ENCODE measurements around the gene ZG16.
A peak's percentile ranks its signal among the peaks of the same experiment; 100 is the strongest.

Gene ZG16

GRCh38 chr16:29809850-29810698 lies 32.0 kb downstream of the ZG16 start:
- DNase-seq (ENCODE audit: low spot score), result no peak

DNA sequence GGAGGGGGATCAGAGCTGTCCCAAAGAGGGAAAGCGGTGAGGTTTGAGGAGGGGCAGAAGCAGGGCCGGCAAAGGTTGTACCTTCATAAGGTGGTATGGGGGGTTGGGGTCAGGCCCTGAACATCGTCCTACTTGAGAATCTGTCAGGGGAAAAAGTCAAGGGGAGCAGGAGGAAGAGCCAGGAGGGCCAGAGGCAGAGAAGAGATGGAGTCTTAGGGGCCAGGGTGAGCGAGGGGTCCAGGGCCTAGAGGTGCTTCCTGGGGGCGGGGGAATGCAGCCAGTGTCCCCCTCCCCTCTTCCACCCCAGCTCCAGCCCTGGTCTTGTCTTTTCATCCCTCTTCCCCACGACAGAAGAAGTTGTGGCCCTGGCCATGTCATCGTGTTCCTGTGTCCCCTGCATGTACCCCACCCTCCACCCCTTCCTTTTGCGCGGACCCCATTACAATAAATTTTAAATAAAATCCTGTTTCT lies 32.7 kb downstream of the ZG16 start:
- no peak for DNase-seq (ENCODE audit: low spot score)

DNA sequence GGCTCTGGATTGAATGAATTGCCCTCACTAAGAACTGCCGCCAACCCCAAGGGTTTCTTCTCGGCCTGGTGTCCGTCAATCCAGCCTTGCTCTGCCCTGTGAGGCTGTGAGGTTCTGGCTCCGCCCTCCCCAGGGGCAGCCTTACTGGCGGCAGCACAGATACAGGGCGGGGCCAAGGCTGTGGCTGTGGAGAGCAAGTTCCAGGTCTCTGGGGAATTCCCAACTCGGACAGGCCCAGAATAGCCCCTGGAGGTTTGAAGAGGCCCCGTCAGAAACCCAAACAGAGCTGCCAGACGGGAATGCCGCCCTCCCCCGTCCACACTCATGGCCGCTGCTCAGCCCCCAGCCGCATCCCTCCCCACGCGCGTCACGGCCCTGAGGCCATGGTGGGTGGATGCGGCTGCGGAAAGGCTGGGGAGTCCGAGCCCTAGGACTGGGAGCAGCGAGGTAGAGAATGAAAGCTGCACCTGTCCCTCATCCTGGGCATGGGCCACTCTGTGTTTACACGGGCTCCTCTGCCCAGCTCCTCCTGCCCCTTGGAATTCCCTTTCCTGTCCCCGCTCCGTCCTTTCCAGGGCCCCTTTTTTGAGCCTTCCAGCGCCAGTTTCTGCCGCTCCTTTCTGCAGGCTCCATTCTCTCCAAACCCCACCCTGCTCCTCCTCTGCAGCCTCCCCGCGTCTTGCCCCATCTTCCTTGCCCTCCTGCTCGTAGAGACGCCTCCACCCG lies 33.3 kb downstream of the ZG16 start:
- peak; percentile 83 for DNase-seq (ENCODE audit: low spot score)

- DNase-seq (ENCODE audit: low spot score), result peak; percentile 35
Measured at GRCh38 chr16:29811896-29812665, 34.0 kb downstream of the ZG16 start, which contains the start of gene PRRT2. PRRT2 (plus strand) TSS chr16:29812193; CDS start chr16:29813055, 862 bp downstream.

GRCh38 chr16:29812754-29813643 lies 34.9 kb downstream of the ZG16 start:
- DNase-seq (ENCODE audit: low spot score), result no peak

- DNase-seq (ENCODE audit: low spot score), result no peak
Measured at GRCh38 chr16:29813644-29814562, 35.8 kb downstream of the ZG16 start.

GRCh38 chr16:29814592-29814991 lies 36.5 kb downstream of the ZG16 start:
- DNase-seq (ENCODE audit: low spot score), result no peak

- DNase-seq (ENCODE audit: low spot score), result peak; percentile 22
Measured at GRCh38 chr16:29815032-29815721, 37.1 kb downstream of the ZG16 start.

- DNase-seq (ENCODE audit: low spot score), result peak; percentile 100
Measured at GRCh38 chr16:29815793-29816693, 38.0 kb downstream of the ZG16 start, which contains the start of gene PAGR1. PAGR1 (plus strand) TSS chr16:29816152; CDS start chr16:29816526, 374 bp downstream.

GRCh38 chr16:29816694-29817441 lies 38.8 kb downstream of the ZG16 start:
- peak; percentile 78 for DNase-seq (ENCODE audit: low spot score)

DNA sequence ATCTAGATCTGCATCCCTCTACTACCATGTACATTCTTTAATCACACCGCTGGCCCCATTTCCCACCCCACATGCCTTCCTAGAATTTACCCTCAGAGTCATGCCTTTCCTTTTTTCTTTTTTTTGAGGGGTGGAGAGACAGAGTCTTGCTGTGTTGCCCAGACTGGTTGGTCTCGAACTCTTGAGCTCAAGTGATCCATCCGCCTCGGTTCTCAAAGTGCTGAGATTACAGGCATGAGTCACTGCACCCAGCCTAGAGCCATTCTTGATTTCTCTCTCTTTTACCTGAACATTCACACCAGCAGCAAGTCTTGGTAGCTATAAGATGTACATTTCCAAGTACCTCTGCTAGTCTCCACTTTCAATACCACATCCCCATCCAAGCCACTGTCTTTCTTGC lies 40.0 kb downstream of the ZG16 start:
- DNase-seq (ENCODE audit: low spot score), result no peak

DNA sequence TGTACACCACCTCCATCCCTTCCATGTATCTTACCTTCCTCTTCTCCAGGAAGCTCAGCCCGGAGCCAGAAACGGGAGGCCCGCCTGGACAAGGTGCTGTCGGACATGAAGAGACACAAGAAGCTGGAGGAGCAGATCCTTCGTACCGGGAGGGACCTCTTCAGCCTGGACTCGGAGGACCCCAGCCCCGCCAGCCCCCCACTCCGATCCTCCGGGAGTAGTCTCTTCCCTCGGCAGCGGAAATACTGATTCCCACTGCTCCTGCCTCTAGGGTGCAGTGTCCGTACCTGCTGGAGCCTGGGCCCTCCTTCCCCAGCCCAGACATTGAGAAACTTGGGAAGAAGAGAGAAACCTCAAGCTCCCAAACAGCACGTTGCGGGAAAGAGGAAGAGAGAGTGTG lies 41.5 kb downstream of the ZG16 start:
- DNase-seq (ENCODE audit: low spot score), result no peak

DNA sequence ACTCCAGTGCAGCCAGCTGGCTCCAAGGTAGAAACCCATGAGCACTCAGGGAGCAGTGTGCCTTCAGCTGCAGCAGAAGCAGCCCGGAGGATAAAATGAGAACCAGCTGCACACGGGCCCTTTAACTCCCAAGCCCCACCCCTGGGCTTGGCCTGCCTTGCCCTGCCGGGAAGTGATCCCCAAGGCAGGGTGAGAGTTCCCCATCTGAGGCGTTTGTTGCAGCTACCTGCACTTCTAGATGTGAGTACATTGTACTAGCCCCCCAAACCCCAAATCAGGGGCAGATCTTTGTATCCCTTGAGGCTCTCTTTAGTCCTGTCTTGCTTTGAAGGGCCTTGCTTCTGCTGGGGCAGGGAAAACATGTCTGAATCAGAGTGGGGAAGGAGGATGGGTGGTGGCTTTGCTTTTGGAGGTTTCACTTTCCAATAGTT lies 42.2 kb downstream of the ZG16 start, which contains the start of gene MVP:
MVP (plus strand) TSS at position 192 of the 431 bp plus-strand sequence. CDS start 10,088 bp downstream, outside the sequence.
- DNase-seq (ENCODE audit: low spot score), result peak; percentile 56

DNA sequence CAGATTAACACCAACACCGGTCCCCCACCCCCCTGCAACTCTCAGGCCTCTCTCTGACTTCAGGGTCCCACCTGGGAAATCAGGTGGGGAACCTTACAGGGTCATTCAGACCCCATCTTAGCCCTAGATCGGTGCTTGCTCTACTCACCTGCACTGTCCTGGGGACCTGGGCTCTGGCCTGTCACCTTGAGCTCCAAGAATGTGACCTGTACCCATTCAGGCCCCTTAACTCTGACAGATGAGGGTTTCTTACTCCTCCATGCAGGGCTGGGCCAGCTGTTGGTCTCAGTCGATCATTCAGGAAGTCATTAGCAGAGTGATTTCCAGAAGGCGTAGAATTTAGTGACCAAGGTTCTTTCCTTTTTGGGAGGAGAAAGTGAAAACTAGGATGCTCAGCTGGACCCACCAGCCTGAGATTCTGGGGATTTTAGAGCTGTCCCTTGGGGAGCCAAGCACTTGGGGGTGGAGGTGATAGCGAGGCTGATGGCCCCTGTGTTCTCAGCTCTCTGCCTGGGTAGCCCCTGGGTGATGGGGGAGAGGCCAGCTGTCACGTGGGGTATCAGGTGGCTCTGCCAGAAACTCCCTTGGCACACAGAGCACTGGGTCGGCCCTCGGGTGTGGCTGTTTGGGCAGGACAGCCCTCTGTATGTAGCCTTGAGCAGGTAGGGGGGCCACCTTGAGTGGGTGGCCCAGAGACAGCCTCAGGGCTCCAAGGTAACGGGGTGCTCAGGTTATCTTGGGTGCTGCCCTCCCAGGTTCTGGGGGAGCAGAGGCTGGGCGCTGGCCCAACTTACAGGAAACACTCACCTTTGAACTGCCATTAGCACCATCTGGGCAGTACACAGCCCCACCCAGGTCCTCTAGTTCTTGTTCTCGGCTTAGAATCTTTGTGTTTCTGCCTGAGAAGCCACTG lies 42.9 kb downstream of the ZG16 start:
- DNase-seq (ENCODE audit: low spot score), result no peak

DNA sequence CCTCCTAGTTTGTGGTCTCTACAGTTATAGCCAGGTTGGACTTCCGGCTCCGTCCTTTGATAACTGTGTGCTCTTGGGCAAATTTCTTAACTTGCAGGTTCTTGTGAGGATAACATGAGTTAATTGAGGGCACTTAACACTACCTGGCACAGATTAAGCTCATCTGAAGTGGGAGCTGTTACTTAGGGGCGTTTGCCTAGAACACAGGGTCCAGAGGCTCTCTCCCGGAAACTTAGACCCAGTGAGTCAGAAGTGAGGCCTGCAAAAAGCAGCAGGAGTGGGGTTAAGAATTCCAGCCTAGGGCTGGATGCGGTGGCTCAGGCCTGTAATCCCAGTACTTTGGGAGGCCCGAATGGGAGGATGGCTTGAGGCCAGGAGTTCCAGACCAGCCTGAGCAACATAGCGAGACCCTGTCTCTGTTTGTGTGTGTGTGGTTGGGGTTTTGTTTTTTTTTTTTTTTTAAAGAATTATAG lies 43.6 kb downstream of the ZG16 start:
- DNase-seq (ENCODE audit: low spot score), result no peak

DNA sequence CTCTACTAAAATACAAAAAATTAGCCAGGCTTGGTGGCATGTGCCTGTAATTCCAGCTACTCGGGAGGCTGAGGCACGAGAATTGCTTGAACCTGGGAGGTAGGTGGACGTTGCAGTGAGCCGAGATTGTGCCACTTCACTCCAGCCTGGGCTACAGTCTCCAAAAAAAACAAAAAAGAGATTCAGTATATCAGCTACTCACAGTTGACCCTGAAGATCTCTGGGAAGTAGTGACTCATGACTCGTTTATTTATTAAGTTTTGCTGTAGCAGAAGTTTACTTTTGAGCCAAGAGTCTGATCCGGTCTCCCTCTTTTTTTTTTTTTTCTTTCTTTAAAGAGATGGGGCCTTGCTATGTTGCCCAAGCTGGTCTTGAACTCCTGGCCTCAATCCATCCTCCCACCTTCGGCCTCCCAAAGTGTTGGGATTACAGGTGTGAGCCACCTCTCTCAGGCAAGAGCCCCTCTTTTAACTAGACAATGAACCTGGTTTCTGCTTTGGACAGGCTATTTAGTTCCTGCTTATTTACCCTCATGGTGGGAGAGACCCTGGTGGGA lies 46.6 kb downstream of the ZG16 start:
- no peak for DNase-seq (ENCODE audit: low spot score)

Data from NAMALWA (cell line).